ENCODE results near the gene AADACL3. TPM values are rescaled to one million over a fixed set of nuclear protein-coding genes. Genes with fewer than 3 reads are reported as not detected.

AADACL3 gene
- total and polyA plus RNA-seq, 10 of the 15 experiments (the other 5 are each of a cell fraction or from before 2014, with no cell fraction given), result not detected

DNA sequence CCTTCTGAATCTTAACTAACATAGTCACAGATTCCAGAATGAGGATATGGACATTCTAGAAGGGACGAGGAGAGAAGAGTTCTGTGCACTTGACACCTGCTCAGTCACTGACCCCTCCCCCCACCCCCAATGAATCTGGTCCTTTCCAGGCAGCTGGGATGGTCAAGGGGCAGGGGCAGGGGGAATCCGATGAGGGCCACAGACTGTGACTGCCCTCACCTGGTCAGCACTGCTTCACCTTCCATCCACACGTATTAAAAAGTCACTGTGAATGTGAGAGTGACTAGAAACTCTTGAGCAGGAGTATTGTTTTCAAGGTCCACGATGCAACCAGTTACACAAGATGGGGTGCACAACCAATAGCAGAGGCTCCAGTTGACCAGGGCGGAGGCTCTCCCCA is 48.1 kb downstream of the AADACL3 start (continued):
- TF ChIP-seq BACH1 (IDR thresholded peaks at IDR 0.05; ENCODE audit: borderline replicate concordance) (no peak), POLR2AphosphoS5 (IDR thresholded peaks at IDR 0.05; ENCODE audit: low read length) (no peak), LARP7 (IDR thresholded peaks at IDR 0.05) (no peak)

DNA sequence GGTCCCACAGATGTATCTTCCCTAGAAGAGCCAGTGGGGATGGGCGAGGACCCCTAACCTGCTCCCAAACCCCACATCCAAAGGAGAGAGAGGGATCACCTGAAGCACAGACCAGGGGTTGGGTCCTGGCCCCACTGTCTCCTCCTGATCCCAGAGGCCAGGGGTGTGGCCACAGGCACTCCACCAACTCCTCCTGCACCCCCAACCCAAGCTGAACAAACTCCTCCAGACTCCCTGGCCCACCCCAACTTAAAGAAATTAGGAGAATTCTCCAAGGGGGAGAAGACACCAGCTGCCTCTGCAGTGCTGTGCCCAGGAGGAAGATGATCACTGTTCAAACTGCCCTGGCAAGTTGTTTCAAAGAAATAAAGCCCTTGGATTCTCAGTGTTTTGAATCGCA is 53.1 kb downstream of the AADACL3 start:
- in situ Hi-C loops (cut with MboI), result no loop called here
- H3K4me2 ChIP-seq (ENCODE audit: control insufficient read depth, insufficient read depth), result no peak overlapping the region

DNA sequence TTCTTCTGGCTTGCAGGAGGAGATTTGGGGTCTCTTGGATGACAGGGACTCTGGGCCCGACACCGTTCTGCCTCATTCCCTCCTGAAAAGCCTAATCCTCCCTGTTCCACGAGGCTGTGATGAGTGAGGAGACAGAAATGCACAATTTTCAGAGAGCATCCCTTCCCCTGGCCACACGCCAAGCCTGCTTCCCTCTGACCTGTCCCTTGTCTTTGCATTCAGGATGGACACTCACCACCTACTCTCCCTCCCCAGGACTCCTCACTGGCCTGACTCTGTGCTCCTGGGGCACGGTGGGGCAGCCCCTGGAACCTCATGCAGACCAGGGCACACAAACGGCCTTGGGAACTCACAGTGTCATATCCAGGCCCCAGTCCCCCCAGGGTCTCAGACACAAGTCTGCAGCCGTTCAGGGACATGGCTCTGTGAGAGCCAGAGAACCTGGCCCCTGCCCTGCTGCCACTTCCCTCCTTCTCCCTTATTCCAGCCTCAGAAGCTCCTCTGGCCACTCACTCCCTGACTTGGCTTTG is 54.1 kb downstream of the AADACL3 start:
- in situ Hi-C loops (cut with MboI), result no loop called here

More for the DNA sequence above, 53.1 kb downstream of the AADACL3 start:
- DNase-seq (ENCODE audit: low read depth, low spot score) (no peak), ATAC-seq (no peak), FAIRE-seq (no peak)
- intact Hi-C loops (cut with micrococcal nuclease; ENCODE audit: unreplicated experiment), result no loop called here
- ChIA-PET POLR2A (no interaction called here), RAD21 (ENCODE audit: unreplicated experiment) (no interaction called here), CTCF (no interaction called here), SMC1A (ENCODE audit: uncharacterized antibody, unreplicated experiment) (no interaction called here)
- Histone ChIP-seq H3K4me1 (ENCODE audit: control insufficient read depth, insufficient read depth, low read length) (no peaks in the 10 kb centered on the region), H3K36me3 (ENCODE audit: control insufficient read depth in 2 of 2, insufficient read depth in 2 of 2, low read length in 1 of 2) (no peaks in the 10 kb centered on the region), H3K9ac (ENCODE audit: control insufficient read depth, insufficient read depth, low read length) (no peak overlapping the region), H3K9me3 (replicated peaks; ENCODE audit: control insufficient read depth, insufficient read depth, low read length) (no peaks in the 10 kb centered on the region), H3K27me3 (replicated peaks in 1 of 2; ENCODE audit: control insufficient read depth in 2 of 2, insufficient read depth in 2 of 2, low read length in 1 of 2) (no peaks in the 10 kb centered on the region; a peak in 1 of 4 replicates), H2AFZ (ENCODE audit: control insufficient read depth, low read depth, low read length) (no peak overlapping the region), H3K4me3 (no peak overlapping the region), H4K20me1 (ENCODE audit: control insufficient read depth, insufficient read depth) (no peaks in the 10 kb centered on the region), H3K79me2 (ENCODE audit: control insufficient read depth, insufficient read depth, low read length) (no peaks in the 10 kb centered on the region), H3K27ac (ENCODE audit: control insufficient read depth, insufficient read depth) (no peak overlapping the region)
- 0% methylated on average over 2 of the region's 2 CpGs for WGBS (ENCODE audit: insufficient coverage, insufficient replicate concordance, low lambda C conversion rate, missing lambda C conversion rate)
- BruUV-seq (replicated peaks), result no TSS peak
- TF ChIP-seq LARP7 (IDR thresholded peaks at IDR 0.05) (no peak), MXI1 (IDR thresholded peaks at IDR 0.05; ENCODE audit: low read depth, low read length) (no peak), ATF7 (IDR thresholded peaks at IDR 0.05; ENCODE audit: low read depth) (no peak)

More for the DNA sequence above, 54.1 kb downstream of the AADACL3 start:
- Histone ChIP-seq H3K36me3 (ENCODE audit: control insufficient read depth in 2 of 2, insufficient read depth in 2 of 2, low read length in 1 of 2) (no peaks in the 10 kb centered on the region), H3K79me2 (ENCODE audit: control insufficient read depth, insufficient read depth, low read length) (no peaks in the 10 kb centered on the region), H3K27ac (ENCODE audit: control insufficient read depth, insufficient read depth) (no peak overlapping the region), H3K27me3 (replicated peaks in 1 of 2; ENCODE audit: control insufficient read depth in 2 of 2, insufficient read depth in 2 of 2, low read length in 1 of 2) (no peaks in the 10 kb centered on the region; a peak in 1 of 4 replicates), H3K4me2 (ENCODE audit: control insufficient read depth, insufficient read depth) (no peak overlapping the region), H2AFZ (ENCODE audit: control insufficient read depth, low read depth, low read length) (no peak overlapping the region), H3K4me3 (no peak overlapping the region), H3K9ac (ENCODE audit: control insufficient read depth, insufficient read depth, low read length) (no peak overlapping the region), H3K9me3 (replicated peaks; ENCODE audit: control insufficient read depth, insufficient read depth, low read length) (no peaks in the 10 kb centered on the region), H3K4me1 (ENCODE audit: control insufficient read depth, insufficient read depth, low read length) (no peaks in the 10 kb centered on the region), H4K20me1 (ENCODE audit: control insufficient read depth, insufficient read depth) (no peaks in the 10 kb centered on the region)
- ChIA-PET SMC1A (ENCODE audit: uncharacterized antibody, unreplicated experiment) (no interaction called here), POLR2A (no interaction called here), CTCF (no interaction called here), RAD21 (ENCODE audit: unreplicated experiment) (no interaction called here)
- FAIRE-seq (no peak), DNase-seq (ENCODE audit: low read depth, low spot score) (no peak), ATAC-seq (no peak)
- no peak for TF ChIP-seq BRCA1 (IDR thresholded peaks at IDR 0.05; ENCODE audit: low read depth, low read length)
- TF ChIP-seq RUNX3 (IDR thresholded peaks at IDR 0.05; ENCODE audit: low read length), result no peak
- no TSS peak for BruUV-seq (replicated peaks)
- intact Hi-C loops (cut with micrococcal nuclease; ENCODE audit: unreplicated experiment), result no loop called here
- 0% methylated on average over 7 of the region's 7 CpGs for WGBS (ENCODE audit: insufficient coverage, insufficient replicate concordance, low lambda C conversion rate, missing lambda C conversion rate)

Data from GM12878 (cell line).